ENCODE data around the gene HARS1.
A peak's percentile ranks its signal among the peaks of the same experiment; 100 is the strongest.

The HARS1 gene

GRCh38 chr5:140633021-140633471 is 58.1 kb downstream of the HARS1 start, which contains the start of gene CD14:
TSS of gene CD14 (minus strand) at chr5:140633175. CDS start at chr5:140633071, 104 bp downstream.
- no peak within 1 kb of the TSS for H2AK5ac ChIP-seq (ENCODE audit: low read length, severe bottlenecking)
- H2BK5ac ChIP-seq (ENCODE audit: low read depth, low read length, poor library complexity, severe bottlenecking), result no peak within 1 kb of the TSS
- peak within 1 kb of the TSS; percentile 68 for H3K9ac ChIP-seq (ENCODE audit: low read length)
- H2AFZ ChIP-seq (ENCODE audit: low read depth, low read length), result no peak within 1 kb of the TSS
- H2BK12ac ChIP-seq (ENCODE audit: low read length in 2 of 2), result no peak within 1 kb of the TSS
- H4K8ac ChIP-seq (ENCODE audit: low read length), result no peak within 1 kb of the TSS
- DNase-seq, result no peak
- H4K91ac ChIP-seq (ENCODE audit: low read length), result peak within 1 kb of the TSS; percentile 21
- H2BK15ac ChIP-seq (ENCODE audit: low read depth, poor library complexity, severe bottlenecking), result no peak within 1 kb of the TSS
- H3K4me1 ChIP-seq (ENCODE audit: control insufficient read depth, insufficient read depth, low read depth, low read length), result no peaks in the 10 kb centered on the region
- H3K27me3 ChIP-seq (ENCODE audit: control insufficient read depth in 1 of 2, insufficient read depth in 1 of 2, low read length in 2 of 2), result peaks cover 0 to 13% of the 10 kb centered on the region in 2 experiments
- H3K4ac ChIP-seq (ENCODE audit: low read depth in 1 of 2, low read length in 2 of 2), result peak within 1 kb of the TSS in 1 of 2 experiments; percentile 35
- no peak within 1 kb of the TSS for H3K23ac ChIP-seq (ENCODE audit: low read length in 2 of 2)
- no peaks in the 10 kb centered on the region for H3K79me1 ChIP-seq (replicated peaks; ENCODE audit: low read length, poor library complexity, severe bottlenecking)
- H3K36me3 ChIP-seq (ENCODE audit: control insufficient read depth in 1 of 2, insufficient read depth in 2 of 2, low read depth in 1 of 2, low read length in 2 of 2), result peaks cover 0 to 8% of the 10 kb centered on the region in 2 experiments
- H3K18ac ChIP-seq (ENCODE audit: low read depth in 1 of 2, low read length in 2 of 2), result no peak within 1 kb of the TSS
- H2BK120ac ChIP-seq (ENCODE audit: low read depth, low read length), result no peak within 1 kb of the TSS
- H3K9me3 ChIP-seq (ENCODE audit: control insufficient read depth, low read length), result peaks cover 8% of the 10 kb centered on the region
- peak within 1 kb of the TSS in 1 of 2 experiments; percentile 72 for H3K4me3 ChIP-seq (ENCODE audit: insufficient read depth in 1 of 2, low read depth in 1 of 2, low read length in 2 of 2)
- H3K27ac ChIP-seq (ENCODE audit: low read length, poor library complexity, severe bottlenecking), result no peak within 1 kb of the TSS
- H3K4me2 ChIP-seq (ENCODE audit: low read length, poor library complexity, severe bottlenecking), result no peak within 1 kb of the TSS
- whole genome bisulfite sequencing, result 93% methylated on average over 13 of the region's 16 CpGs
- H3K14ac ChIP-seq (ENCODE audit: low read length in 2 of 2), result no peak within 1 kb of the TSS

GRCh38 chr5:140632366-140633020 is 58.7 kb downstream of the HARS1 start:
- Histone ChIP-seq H2BK5ac (ENCODE audit: low read depth, low read length, poor library complexity, severe bottlenecking) (no peak overlapping the region), H3K4me2 (ENCODE audit: low read length, poor library complexity, severe bottlenecking) (no peak overlapping the region), H2BK120ac (ENCODE audit: low read depth, low read length) (no peak overlapping the region), H3K9me3 (ENCODE audit: control insufficient read depth, low read length) (peaks cover 9% of the 10 kb centered on the region), H4K91ac (ENCODE audit: low read length) (no peak overlapping the region), H3K4me1 (ENCODE audit: control insufficient read depth, insufficient read depth, low read depth, low read length) (no peaks in the 10 kb centered on the region), H2BK12ac (ENCODE audit: low read length in 2 of 2) (no peak overlapping the region), H3K9ac (ENCODE audit: low read length) (peak overlapping the region; percentile 68), H2BK15ac (ENCODE audit: low read depth, poor library complexity, severe bottlenecking) (no peak overlapping the region), H3K36me3 (ENCODE audit: control insufficient read depth in 1 of 2, insufficient read depth in 2 of 2, low read depth in 1 of 2, low read length in 2 of 2) (peaks cover 0 to 8% of the 10 kb centered on the region in 2 experiments), H3K23ac (ENCODE audit: low read length in 2 of 2) (no peak overlapping the region), H3K27me3 (ENCODE audit: control insufficient read depth in 1 of 2, insufficient read depth in 1 of 2, low read length in 2 of 2) (peaks cover 0 to 13% of the 10 kb centered on the region in 2 experiments), H2AK5ac (ENCODE audit: low read length, severe bottlenecking) (no peak overlapping the region), H2AFZ (ENCODE audit: low read depth, low read length) (no peak overlapping the region), H3K79me1 (replicated peaks; ENCODE audit: low read length, poor library complexity, severe bottlenecking) (no peaks in the 10 kb centered on the region), H3K27ac (ENCODE audit: low read length, poor library complexity, severe bottlenecking) (no peak overlapping the region), H3K14ac (ENCODE audit: low read length in 2 of 2) (no peak overlapping the region), H3K18ac (ENCODE audit: low read depth in 1 of 2, low read length in 2 of 2) (no peak overlapping the region), H3K4me3 (ENCODE audit: insufficient read depth in 1 of 2, low read depth in 1 of 2, low read length in 2 of 2) (peak overlapping the region in 1 of 2 experiments; percentile 72), H4K8ac (ENCODE audit: low read length) (no peak overlapping the region), H3K4ac (ENCODE audit: low read depth in 1 of 2, low read length in 2 of 2) (no peak overlapping the region)
- 96% methylated on average over 51 of the region's 51 CpGs for WGBS
- no peak for DNase-seq

- H2BK5ac ChIP-seq (ENCODE audit: low read depth, low read length, poor library complexity, severe bottlenecking), result no peak overlapping the region
- H2BK12ac ChIP-seq (ENCODE audit: low read length in 2 of 2), result no peak overlapping the region
- H3K36me3 ChIP-seq (ENCODE audit: control insufficient read depth in 1 of 2, insufficient read depth in 2 of 2, low read depth in 1 of 2, low read length in 2 of 2), result peaks cover 0 to 8% of the 10 kb centered on the region in 2 experiments
- 94% methylated on average over 36 of the region's 36 CpGs for WGBS
- no peak overlapping the region for H3K18ac ChIP-seq (ENCODE audit: low read depth in 1 of 2, low read length in 2 of 2)
- peak overlapping the region; percentile 68 for H3K9ac ChIP-seq (ENCODE audit: low read length)
- H3K4ac ChIP-seq (ENCODE audit: low read depth in 1 of 2, low read length in 2 of 2), result peak overlapping the region in 1 of 2 experiments; percentile 35
- no peak for DNase-seq
- no peak overlapping the region for H2AFZ ChIP-seq (ENCODE audit: low read depth, low read length)
- H4K8ac ChIP-seq (ENCODE audit: low read length), result no peak overlapping the region
- no peaks in the 10 kb centered on the region for H3K79me1 ChIP-seq (replicated peaks; ENCODE audit: low read length, poor library complexity, severe bottlenecking)
- no peak overlapping the region for H2BK15ac ChIP-seq (ENCODE audit: low read depth, poor library complexity, severe bottlenecking)
- no peak overlapping the region for H3K14ac ChIP-seq (ENCODE audit: low read length in 2 of 2)
- no peak overlapping the region for H2AK5ac ChIP-seq (ENCODE audit: low read length, severe bottlenecking)
- no peaks in the 10 kb centered on the region for H3K4me1 ChIP-seq (ENCODE audit: control insufficient read depth, insufficient read depth, low read depth, low read length)
- peak overlapping the region; percentile 21 for H4K91ac ChIP-seq (ENCODE audit: low read length)
- no peak overlapping the region for H3K27ac ChIP-seq (ENCODE audit: low read length, poor library complexity, severe bottlenecking)
- no peak overlapping the region for H2BK120ac ChIP-seq (ENCODE audit: low read depth, low read length)
- H3K4me2 ChIP-seq (ENCODE audit: low read length, poor library complexity, severe bottlenecking), result no peak overlapping the region
- H3K4me3 ChIP-seq (ENCODE audit: insufficient read depth in 1 of 2, low read depth in 1 of 2, low read length in 2 of 2), result peak overlapping the region in 1 of 2 experiments; percentile 72
- no peak overlapping the region for H3K23ac ChIP-seq (ENCODE audit: low read length in 2 of 2)
- H3K27me3 ChIP-seq (ENCODE audit: control insufficient read depth in 1 of 2, insufficient read depth in 1 of 2, low read length in 2 of 2), result peaks cover 0 to 13% of the 10 kb centered on the region in 2 experiments
- H3K9me3 ChIP-seq (ENCODE audit: control insufficient read depth, low read length), result peaks cover 15% of the 10 kb centered on the region
Measured at GRCh38 chr5:140631831-140632365, 59.3 kb downstream of the HARS1 start.

GRCh38 chr5:140631036-140631417 is 60.1 kb downstream of the HARS1 start:
- no peak overlapping the region for H2BK5ac ChIP-seq (ENCODE audit: low read depth, low read length, poor library complexity, severe bottlenecking)
- H2AFZ ChIP-seq (ENCODE audit: low read depth, low read length), result no peak overlapping the region
- WGBS, result 96% methylated on average over 4 of the region's 4 CpGs
- no peak overlapping the region for H4K91ac ChIP-seq (ENCODE audit: low read length)
- H3K9me3 ChIP-seq (ENCODE audit: control insufficient read depth, low read length), result peaks cover 16% of the 10 kb centered on the region
- H3K36me3 ChIP-seq (ENCODE audit: control insufficient read depth in 1 of 2, insufficient read depth in 2 of 2, low read depth in 1 of 2, low read length in 2 of 2), result peaks cover 0 to 8% of the 10 kb centered on the region in 2 experiments
- no peak overlapping the region for H3K14ac ChIP-seq (ENCODE audit: low read length in 2 of 2)
- no peak overlapping the region for H2BK15ac ChIP-seq (ENCODE audit: low read depth, poor library complexity, severe bottlenecking)
- no peaks in the 10 kb centered on the region for H3K4me1 ChIP-seq (ENCODE audit: control insufficient read depth, insufficient read depth, low read depth, low read length)
- H3K4ac ChIP-seq (ENCODE audit: low read depth in 1 of 2, low read length in 2 of 2), result no peak overlapping the region
- peaks cover 0 to 13% of the 10 kb centered on the region in 2 experiments for H3K27me3 ChIP-seq (ENCODE audit: control insufficient read depth in 1 of 2, insufficient read depth in 1 of 2, low read length in 2 of 2)
- H3K18ac ChIP-seq (ENCODE audit: low read depth in 1 of 2, low read length in 2 of 2), result no peak overlapping the region
- H3K79me1 ChIP-seq (replicated peaks; ENCODE audit: low read length, poor library complexity, severe bottlenecking), result no peaks in the 10 kb centered on the region
- H3K9ac ChIP-seq (ENCODE audit: low read length), result no peak overlapping the region
- H3K27ac ChIP-seq (ENCODE audit: low read length, poor library complexity, severe bottlenecking), result no peak overlapping the region
- H2BK120ac ChIP-seq (ENCODE audit: low read depth, low read length), result no peak overlapping the region
- no peak overlapping the region for H2BK12ac ChIP-seq (ENCODE audit: low read length in 2 of 2)
- H3K4me3 ChIP-seq (ENCODE audit: insufficient read depth in 1 of 2, low read depth in 1 of 2, low read length in 2 of 2), result no peak overlapping the region
- H4K8ac ChIP-seq (ENCODE audit: low read length), result no peak overlapping the region
- no peak overlapping the region for H2AK5ac ChIP-seq (ENCODE audit: low read length, severe bottlenecking)
- no peak overlapping the region for H3K23ac ChIP-seq (ENCODE audit: low read length in 2 of 2)
- no peak overlapping the region for H3K4me2 ChIP-seq (ENCODE audit: low read length, poor library complexity, severe bottlenecking)
- DNase-seq, result no peak
